NB4 (cell line): Measurements from ENCODE around the gene ZRANB3.

Experiments
- MYC ChIP-seq: IDR thresholded peaks from 2 replicates; pipeline ENCODE4 v1.6.1; 2011; ENCODE audit warnings: low read depth, low read length
- POLR2A ChIP-seq: IDR thresholded peaks from 2 replicates; pipeline ENCODE4 v1.6.1; 2011; ENCODE audit warnings: mild to moderate bottlenecking; ENCODE audit not compliant: insufficient read length; ENCODE audit errors: extremely low read depth
- TF ChIP-seq, protein P1 (sequence below): IDR thresholded peaks from one replicate; pipeline ENCODE4 v1.5.1; 2012; ENCODE audit warnings: low read depth, low read length

DNA sequence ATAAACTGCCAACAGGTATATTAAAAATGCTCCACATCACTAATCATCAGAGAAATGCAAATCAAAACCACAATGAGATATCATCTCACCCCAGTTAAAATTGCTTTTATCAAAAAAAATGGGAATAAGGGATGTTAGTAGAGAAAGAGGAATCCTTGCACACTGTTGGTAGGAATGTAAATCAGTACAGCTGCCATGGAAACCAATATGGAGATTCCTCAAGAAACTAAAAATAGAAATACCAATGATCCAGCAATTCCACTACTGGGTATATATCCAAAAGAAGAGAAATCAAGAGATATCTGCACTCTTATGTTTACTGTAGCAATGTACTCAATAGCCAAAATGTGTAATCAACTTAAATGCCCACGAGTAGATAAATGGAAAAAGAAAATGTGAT is 40.6 kb downstream of the ZRANB3 start:
- TF ChIP-seq, protein P1, sequence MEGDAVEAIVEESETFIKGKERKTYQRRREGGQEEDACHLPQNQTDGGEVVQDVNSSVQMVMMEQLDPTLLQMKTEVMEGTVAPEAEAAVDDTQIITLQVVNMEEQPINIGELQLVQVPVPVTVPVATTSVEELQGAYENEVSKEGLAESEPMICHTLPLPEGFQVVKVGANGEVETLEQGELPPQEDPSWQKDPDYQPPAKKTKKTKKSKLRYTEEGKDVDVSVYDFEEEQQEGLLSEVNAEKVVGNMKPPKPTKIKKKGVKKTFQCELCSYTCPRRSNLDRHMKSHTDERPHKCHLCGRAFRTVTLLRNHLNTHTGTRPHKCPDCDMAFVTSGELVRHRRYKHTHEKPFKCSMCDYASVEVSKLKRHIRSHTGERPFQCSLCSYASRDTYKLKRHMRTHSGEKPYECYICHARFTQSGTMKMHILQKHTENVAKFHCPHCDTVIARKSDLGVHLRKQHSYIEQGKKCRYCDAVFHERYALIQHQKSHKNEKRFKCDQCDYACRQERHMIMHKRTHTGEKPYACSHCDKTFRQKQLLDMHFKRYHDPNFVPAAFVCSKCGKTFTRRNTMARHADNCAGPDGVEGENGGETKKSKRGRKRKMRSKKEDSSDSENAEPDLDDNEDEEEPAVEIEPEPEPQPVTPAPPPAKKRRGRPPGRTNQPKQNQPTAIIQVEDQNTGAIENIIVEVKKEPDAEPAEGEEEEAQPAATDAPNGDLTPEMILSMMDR = no peak
- TF ChIP-seq POLR2A (no peak), MYC (no peak)
